NCI-H187 (cell line): ENCODE measurements around the gene MCRIP2.
A peak's percentile ranks its signal among the peaks of the same experiment; 100 is the strongest.

ENCODE experiments used
- DNase-seq, 2 experiments: peaks; one replicate each; lab custom pipeline; 2025; lab: John Stamatoyannopoulos, UW

Gene MCRIP2

DNA sequence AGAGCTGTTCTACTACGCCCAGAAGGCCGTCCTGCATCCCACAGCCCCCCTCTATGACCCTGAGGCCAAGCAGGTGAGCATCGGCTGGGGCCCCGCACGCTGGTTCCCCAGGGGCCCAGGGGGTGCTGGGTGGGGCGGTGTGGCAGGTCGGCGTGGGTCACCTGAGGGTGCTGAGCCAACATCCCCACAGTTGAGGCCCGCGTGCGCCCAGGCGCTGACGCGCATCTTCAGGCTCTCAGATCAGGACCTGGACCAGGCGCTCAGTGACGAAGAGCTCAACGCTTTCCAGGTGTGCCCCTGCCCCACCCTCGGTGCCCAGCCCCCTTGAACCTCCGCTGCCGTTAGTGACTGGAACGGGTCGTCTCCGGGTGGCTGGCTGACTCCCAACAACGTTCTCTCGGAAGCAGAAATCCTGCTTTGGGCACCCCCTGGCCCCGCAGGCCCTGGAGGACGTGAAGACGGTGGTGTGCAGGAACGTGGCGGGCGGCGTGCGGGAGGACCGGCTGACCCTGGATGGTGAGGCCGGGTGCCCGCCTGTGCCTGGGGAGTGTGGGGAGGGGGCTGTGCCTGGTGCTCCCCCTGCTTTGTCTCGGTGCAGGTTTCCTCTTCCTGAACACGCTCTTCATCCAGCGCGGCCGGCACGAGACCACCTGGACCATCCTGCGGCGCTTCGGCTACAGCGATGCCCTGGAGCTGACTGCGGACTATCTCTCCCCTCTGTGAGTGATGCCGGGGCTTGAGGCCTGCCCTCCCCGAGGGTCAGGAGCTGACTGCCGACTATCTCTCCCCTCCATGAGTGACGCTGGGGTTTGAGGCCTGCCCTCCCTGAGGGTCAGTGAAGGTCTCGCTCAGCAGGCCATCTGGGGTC is 29.1 kb downstream of the MCRIP2 start:
- DNase-seq, result no peak

DNA sequence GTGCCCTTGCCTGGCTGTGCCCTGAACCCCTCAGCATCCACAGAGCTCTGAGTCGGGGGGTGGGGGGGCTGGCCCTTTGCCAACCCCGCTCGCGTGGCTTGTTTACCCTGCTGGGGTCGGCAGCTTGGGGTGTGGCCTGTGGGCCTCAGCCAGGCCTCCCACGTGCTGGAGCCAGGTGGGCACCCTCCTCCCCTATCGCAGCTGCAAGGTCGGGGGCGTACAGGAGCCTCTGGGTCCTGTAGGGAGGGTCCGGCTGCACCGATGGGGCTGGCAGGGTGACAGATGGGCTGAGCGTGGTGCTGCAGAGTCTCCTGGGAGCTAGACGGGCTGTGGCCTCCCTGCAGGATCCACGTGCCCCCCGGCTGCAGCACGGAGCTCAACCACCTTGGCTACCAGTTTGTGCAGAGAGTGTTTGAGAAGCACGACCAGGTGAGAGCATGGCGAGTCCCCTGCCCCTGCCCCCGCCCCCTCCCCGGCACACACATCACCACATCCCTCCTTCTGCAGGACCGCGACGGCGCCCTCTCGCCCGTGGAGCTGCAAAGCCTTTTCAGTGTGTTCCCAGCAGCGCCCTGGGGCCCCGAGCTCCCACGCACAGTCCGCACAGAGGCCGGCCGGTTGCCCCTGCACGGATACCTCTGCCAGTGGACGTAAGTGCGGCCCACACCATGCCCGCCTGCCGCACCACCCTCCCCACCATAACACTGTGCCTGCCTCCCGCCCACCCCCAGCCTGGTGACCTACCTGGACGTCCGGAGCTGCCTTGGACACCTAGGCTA is 29.9 kb downstream of the MCRIP2 start:
- no peak for DNase-seq

DNA sequence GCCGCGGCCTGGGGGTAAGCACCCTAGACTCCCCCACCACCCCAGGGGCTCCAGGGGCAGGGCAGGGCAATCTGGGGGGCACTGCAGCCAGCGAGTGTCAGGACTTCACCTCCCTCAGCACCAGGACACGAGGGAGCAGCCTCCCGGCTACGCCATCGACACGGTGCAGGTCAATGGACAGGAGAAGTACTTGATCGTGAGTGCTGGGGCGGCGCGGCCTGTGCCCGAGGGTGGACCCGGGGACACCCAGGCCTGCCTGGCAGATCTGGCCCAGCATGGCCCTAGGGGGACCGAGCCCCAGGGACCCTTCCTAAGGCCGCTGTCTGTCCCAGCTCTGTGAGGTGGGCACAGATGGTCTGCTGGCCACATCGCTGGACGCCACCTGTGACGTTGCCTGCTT is 30.7 kb downstream of the MCRIP2 start:
- DNase-seq, result no peak

DNA sequence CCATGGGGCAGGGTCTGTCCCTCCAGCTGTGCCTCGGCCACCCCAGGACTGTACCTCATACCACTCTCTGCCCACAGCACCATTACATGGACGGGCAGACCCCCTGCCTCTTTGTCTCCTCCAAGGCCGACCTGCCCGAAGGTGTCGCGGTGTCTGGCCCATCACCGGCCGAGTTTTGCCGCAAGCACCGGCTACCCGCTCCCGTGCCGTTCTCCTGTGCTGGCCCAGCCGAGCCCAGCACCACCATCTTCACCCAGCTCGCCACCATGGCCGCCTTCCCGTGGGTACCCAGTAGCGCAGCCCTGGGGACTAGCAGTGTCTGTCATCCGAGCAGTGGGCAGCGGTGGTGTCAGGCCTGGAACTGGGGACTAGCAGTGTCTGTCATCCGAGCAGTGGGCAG is 31.2 kb downstream of the MCRIP2 start:
- no peak for DNase-seq

DNA sequence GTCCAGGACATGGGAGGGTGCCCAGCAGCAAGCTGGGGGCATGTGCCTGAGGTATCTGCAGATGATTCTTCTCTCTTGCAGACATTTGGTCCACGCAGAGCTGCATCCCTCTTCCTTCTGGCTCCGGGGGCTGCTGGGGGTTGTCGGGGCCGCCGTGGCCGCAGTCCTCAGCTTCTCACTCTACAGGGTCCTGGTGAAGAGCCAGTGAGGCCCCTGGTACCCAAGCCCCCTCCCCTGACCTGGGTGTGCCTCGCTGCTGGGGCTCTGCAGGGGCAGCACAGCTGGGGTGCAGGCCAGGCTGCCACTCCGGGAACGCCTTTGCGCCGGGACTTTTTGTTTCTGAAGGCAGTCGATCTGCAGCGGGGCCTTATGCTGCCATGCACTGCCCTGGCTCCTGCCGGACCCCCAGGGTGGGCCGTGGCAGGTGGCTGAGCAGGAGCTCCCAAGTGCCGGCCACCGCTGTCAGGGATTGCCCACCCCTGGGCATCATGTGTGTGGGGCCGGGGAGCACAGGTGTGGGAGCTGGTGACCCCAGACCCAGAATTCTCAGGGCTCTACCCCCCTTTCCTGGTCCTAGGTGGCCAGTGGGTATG is 31.9 kb downstream of the MCRIP2 start:
- no peak for DNase-seq

DNA sequence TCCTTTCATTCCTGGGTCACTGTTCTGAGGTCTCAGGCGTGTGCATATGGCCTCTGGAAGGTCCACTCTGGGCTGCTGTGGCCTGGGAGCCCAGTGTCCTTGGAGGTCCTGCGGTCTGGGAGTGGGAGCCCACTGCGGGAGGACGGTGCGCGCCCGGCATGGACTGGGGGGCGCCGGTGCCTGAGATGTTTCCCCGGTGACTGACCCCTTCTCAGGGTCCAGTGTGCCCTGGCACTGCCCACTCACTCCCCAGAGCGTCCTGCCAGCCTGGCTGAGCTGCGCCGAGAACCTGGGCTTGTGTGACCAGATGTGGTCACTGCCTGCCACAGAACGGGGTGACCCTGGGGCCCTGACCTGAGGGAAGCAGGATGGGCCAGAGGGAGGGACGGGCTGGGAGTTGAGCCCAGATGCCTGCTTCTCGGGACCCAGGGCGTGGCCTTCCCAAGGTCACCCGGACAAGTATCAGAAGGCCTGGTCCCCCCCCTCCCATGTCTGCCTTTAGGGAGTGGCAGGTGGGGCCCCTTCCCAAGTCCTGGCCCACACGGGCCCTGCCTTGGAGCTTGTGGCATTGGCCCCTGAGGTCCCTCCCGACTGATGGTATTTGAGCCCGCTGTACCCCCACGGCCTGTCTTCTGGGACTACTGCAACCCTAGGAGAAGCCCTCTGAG is 32.7 kb downstream of the MCRIP2 start:
- DNase-seq, result no peak

DNA sequence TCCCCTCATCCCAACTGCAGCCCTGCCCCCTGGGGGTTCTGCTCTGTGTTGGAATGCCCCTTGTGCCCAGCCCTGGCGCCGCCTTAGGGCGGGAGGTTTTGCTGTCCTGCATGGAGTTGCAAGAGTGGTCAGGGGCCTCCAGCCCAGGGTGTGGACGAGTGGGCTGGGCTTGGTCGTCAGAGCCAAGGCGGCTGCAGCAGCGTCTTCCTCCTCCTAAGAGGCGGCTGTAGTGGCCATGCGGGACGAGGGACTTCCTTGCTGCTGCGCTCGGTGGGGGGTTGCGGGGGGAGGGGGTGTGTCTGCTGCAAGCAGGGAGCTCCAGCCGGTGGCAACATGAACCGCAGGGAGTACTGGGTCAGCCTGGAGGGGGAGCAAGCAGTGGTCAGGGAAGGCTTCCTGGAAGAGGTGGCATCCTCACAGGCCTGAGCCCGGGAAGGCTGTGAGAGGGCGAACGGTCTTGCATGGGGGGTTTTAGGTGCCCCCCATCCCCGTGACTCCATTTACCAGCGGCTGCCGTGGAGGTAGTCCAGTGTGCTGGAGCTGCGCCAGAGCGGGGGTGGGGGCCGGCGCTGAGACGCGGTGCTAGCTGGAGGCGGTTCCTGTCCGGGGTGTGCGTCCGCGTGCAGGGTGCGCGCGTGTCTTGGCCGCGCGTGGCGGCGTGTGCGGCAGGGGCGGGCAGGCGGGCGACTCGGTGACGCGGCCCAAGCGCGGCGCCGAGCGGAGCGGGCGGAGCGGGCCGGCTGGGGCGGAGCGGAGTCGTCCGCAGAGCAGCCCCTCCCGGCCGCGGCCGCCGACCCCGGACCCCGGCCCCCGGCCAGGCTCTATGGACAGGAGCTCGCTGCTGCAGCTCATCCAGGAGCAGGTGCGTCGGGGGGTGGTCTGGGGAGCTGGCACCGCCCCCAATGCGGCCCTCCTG is 33.6 kb downstream of the MCRIP2 start, which contains the start of gene RHBDL1:
Gene RHBDL1 (plus strand): TSS at position 704 of the 916 bp plus-strand sequence. CDS start 120 bp downstream, at position 824.
- no peak for DNase-seq

DNA sequence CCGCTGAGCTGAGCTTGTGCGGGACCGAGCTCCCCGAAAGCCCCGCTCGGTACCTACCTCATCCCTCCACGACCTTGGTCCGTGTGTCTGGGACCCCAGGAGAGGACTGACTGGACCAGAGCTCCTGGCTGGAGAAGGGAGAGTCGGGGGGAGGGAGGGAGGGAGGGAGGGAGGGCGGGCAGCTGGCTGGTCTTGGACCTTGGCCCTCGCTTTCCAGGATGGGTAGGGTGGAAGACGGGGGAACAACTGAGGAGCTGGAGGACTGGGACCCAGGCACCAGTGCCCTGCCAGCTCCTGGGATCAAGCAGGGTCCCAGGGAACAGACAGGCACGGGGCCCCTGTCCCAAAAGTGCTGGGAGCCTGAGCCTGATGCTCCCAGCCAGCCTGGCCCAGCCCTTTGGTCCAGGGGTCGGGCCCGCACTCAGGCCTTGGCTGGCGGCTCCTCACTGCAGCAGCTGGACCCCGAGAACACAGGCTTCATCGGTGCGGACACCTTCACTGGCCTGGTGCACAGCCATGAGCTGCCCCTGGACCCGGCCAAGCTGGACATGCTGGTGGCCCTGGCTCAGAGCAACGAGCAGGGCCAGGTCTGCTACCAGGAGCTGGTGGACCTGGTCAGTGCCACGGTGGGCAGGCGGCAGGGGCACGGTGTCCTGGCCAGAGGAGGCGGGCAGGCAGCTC is 34.4 kb downstream of the MCRIP2 start:
- DNase-seq, result no peak

DNA sequence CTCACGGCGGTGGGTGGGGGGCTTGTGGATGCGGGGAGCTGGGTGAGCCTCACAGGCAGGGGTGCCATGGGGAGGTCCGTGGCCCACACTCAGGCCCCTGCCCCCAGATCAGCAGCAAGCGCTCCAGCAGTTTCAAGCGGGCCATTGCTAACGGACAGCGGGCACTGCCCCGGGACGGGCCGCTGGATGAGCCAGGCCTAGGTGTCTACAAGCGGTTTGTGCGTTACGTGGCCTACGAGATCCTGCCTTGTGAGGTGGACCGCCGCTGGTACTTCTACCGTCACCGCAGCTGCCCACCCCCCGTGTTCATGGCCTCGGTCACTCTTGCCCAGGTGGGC is 34.9 kb downstream of the MCRIP2 start:
- DNase-seq, result no peak

DNA sequence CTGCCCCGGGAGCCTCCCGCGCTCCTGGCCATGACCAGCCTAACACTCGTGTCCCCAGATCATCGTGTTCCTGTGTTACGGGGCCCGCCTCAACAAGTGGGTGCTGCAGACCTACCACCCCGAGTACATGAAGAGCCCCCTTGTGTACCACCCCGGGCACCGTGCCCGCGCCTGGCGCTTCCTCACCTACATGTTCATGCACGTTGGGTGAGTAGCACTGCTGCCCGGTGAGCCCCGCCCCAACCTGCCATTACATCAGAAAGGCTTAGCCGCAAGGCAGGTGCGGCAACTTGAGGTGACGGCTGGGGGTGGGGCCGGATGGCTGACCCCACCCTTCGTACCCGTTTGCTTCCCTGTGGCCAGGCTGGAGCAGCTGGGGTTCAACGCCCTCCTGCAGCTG is 35.3 kb downstream of the MCRIP2 start:
- DNase-seq, result peak; percentile 92 to 93

DNA sequence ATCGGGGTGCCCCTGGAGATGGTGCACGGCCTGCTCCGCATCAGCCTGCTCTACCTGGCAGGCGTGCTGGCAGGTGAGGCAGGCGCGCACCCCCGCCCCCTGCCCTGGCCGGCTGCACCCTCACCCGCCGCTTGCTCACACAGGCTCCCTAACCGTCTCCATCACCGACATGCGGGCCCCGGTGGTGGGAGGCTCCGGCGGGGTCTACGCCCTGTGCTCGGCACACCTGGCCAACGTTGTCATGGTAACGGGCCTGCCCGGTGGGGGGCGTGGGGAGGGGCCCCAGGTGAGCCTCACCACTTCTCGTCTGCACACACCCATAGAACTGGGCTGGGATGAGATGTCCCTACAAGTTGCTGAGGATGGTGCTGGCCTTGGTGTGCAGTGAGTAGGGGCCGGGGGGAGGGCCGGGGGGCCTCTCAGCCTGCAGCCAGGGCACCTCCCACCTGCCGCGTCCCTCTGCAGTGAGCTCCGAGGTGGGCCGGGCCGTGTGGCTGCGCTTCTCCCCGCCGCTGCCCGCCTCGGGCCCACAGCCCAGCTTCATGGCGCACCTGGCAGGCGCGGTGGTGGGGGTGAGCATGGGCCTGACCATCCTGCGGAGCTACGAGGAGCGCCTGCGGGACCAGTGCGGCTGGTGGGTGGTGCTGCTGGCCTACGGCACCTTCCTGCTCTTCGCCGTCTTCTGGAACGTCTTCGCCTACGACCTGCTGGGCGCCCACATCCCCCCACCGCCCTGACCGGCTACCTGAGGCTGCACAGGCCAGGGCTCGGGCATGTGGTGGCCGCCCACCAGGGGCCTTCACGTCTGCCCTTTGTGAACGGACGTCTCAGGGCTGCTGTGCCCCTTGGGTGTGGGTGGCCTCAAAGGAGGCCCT is 35.9 kb downstream of the MCRIP2 start:
- DNase-seq, result peak; percentile 90 to 91

DNA sequence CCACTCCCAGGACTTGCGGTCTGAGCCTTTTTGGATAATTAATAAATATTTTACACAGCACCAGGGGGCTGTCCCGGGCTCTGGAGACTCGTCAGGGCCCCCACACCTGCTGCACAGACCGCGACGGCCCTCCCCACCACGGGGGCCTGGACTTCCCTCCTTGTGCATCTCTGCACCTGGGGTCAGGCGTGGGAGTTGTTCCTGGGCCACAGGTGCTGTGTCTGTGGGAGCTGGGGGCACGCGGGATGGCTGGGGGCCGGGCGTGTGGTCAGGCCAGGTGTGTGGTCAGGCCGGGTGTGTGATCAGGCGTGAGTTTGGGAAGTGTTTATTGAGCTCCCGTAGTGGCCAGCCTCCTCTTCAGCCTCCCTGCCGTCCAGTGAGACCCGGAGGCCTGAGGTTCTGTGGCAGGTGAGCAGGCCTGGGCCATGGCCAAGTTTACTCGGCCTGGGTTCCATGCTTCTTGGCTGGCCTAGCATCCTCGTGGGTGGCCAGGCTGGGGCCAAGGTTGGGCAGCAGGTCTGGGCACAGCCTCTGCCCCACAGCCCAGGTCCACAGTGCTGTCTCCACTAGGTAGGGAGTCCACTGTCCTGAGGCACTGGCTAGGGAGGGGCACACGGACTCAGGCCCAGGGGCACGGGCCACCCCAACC is 36.7 kb downstream of the MCRIP2 start:
- no peak for DNase-seq

DNA sequence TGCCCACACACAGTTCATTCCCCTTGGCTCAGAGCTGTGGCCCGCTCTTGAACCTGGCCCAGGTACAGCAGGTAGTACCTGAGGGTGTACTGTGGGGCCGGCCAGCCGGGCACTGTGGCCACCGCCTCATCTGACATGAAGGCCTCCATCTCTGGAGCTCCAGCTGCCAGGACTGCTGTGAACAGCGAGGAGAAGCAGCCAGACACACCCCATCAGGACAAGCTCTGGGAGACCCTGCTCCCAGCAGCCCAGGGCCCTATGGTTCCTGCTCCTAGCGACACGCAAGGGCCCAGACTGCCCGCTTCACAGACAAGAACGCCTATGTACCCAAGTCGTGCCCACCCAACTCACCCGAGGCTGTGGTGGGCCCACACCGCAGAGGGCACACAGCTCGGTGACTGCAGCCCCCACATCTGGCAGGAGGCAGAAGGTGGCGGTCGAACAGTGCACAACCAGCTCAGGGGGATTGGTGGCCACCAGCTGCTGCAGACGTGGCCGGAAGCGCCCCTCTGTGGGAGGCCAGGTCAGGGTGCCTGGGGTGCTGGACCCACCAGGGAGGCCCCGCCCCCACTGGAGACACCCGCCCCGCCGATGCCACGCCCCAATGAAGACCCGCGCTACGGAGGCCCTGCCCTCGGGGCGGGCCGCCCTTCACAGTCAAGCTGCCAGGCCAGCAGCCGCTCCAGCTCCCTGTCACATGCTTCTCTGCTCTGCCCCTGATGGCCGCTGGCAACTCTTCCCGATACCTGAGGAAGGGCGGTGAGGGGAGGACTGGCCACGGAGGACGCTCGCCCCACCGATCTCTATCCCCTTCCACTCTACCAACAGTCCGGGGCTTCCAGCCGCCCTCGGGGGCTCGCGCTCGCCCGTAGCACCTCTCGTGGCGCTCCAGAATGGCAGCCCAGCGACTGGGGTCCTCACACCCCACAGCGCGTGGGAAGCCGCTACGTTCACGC is 37.5 kb downstream of the MCRIP2 start:
- DNase-seq, result peak; percentile 64 to 75

DNA sequence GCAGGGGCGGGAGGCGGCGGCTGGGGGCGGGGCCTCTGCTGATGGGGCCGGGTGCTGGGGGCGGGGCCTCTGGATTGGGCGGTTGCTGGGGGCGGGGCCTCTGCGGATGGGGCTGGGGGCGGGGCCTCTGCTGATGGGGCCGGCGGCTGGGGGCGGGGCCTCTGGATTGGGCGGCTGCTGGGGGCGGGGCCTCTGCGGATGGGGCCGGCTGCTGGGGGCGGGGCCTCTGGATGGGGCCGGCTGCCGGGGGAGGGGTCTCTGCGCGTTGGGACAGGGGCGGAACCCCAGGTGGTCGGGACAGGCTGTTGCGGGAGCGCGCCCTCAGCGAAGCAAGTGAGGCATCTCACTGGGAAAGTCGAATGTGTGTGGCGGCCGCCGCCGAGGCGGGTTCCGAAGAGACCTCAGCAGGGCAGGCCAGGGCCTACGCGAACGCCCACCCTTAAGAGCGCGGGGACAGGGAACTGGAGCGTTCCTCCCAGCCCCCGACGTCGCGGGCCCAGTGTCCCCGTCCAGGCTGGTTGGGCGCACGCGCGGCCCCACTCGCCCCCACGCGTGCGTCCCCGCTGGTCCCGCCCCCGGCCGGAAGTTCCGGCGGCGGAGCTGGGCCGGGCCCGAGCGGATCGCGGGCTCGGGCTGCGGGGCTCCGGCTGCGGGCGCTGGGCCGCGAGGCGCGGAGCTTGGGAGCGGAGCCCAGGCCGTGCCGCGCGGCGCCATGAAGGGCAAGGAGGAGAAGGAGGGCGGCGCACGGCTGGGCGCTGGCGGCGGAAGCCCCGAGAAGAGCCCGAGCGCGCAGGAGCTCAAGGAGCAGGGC is 38.4 kb downstream of the MCRIP2 start, which contains the start of gene STUB1:
Gene STUB1 (plus strand): TSS at position 597 of the 811 bp plus-strand sequence. CDS start 116 bp downstream, at position 713.
- DNase-seq, result peak; percentile 92 to 93

DNA sequence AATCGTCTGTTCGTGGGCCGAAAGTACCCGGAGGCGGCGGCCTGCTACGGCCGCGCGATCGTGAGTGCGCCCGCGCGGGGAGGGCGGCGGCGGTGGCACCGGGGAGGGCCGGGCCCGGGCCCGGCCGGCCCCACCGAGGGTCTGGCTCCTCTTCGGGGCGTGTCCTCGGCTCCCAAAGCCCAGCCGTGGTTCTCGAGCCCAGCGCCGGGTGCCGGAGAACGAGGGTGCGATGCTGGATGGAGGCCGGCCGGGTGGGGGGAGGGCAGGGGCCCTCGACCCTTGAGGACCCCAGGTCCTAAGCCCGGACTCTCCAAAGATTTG is 39.0 kb downstream of the MCRIP2 start:
- no peak for DNase-seq

DNA sequence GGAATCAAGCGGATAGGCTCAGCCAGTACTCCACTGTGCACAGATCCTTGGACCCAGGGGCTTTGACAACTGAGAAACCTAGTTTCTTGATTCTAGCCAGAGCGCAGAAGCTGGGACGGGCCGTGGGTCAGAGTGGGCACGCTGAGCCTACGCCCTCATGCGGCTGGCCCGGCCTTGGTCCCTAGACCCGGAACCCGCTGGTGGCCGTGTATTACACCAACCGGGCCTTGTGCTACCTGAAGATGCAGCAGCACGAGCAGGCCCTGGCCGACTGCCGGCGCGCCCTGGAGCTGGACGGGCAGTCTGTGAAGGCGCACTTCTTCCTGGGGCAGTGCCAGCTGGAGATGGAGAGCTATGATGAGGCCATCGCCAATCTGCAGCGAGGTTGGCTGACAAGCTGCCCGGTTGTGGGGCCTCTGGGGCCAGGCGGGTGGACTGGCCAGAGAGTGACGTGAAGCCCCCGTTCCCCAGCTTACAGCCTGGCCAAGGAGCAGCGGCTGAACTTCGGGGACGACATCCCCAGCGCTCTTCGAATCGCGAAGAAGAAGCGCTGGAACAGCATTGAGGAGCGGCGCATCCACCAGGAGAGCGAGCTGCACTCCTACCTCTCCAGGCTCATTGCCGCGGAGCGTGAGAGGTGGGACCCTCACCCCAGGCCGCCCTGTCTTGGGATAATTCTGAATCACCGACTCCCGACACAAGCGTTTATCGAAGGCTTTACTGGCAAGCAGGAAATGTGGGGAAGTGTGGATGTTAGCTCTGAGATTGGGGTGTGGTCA is 39.5 kb downstream of the MCRIP2 start:
- DNase-seq, result no peak
